SH-SY5Y (cell line): ENCODE measurements around the gene OLFML3.

Experiments used
- GATA2 ChIP-seq: IDR thresholded peaks from 2 replicates; pipeline ENCODE4 v1.6.1; 2011; ENCODE audit warnings: mild to moderate bottlenecking, low read depth, low read length
- GATA3 ChIP-seq: IDR thresholded peaks from 2 replicates; pipeline ENCODE4 v1.6.1; 2011; ENCODE audit warnings: low read depth, mild to moderate bottlenecking, low read length, moderate library complexity

GRCh38 chr1:114023377-114023776 lies 44.1 kb downstream of the OLFML3 start:
- no peak for TF ChIP-seq GATA2
- no peak for TF ChIP-seq GATA3
